ENCODE data around the gene DPP8.

Gene DPP8

GRCh38 chr15:65521350-65521749 lies 3.9 kb upstream of the DPP8 start:
- no peak overlapping the region for H3K27ac ChIP-seq (ENCODE audit: low read depth, low read length)
- no peak overlapping the region for H2BK120ac ChIP-seq (ENCODE audit: low read depth, low read length)
- DNase-seq, result peak; percentile 67
- no peaks in the 10 kb centered on the region for H3K36me3 ChIP-seq (ENCODE audit: control insufficient read depth, insufficient read depth, low read length)
- H3K4ac ChIP-seq (ENCODE audit: low read depth, low read length), result no peak overlapping the region
- no peak overlapping the region for H2BK5ac ChIP-seq (ENCODE audit: low read length)
- no peak overlapping the region for H2AK5ac ChIP-seq (ENCODE audit: low read length)
- WGBS (ENCODE audit: extremely low coverage, insufficient coverage, low lambda C conversion rate), result no CpG with 5 or more reads among the region's 7 CpGs
- no peak overlapping the region for H3K23ac ChIP-seq (ENCODE audit: low read length)
- no peak overlapping the region for H4K8ac ChIP-seq (ENCODE audit: low read depth, low read length)
- H3K4me1 ChIP-seq (ENCODE audit: control insufficient read depth, low read depth, low read length), result peaks cover 1% of the 10 kb centered on the region
- H3K79me1 ChIP-seq (ENCODE audit: low read length), result peaks cover 5% of the 10 kb centered on the region
- no peak overlapping the region for H3K18ac ChIP-seq (ENCODE audit: low read length)
- H3K56ac ChIP-seq (ENCODE audit: low read length), result no peak overlapping the region
- H3K79me2 ChIP-seq (ENCODE audit: control insufficient read depth, insufficient read depth, low read length), result peaks cover 6% of the 10 kb centered on the region
- no peak overlapping the region for H3K9ac ChIP-seq (ENCODE audit: low read length)
- H3K27me3 ChIP-seq (ENCODE audit: insufficient read depth, low read length, poor library complexity), result no peaks in the 10 kb centered on the region
- no peak overlapping the region for H2BK15ac ChIP-seq (replicated peaks; ENCODE audit: low read depth)
- no peak overlapping the region for H3K4me2 ChIP-seq (ENCODE audit: low read length)
- H4K5ac ChIP-seq (ENCODE audit: low read length), result no peak overlapping the region
- no peak overlapping the region for H3K4me3 ChIP-seq (ENCODE audit: low read length)

GRCh38 chr15:65518633-65519285 lies 1.3 kb upstream of the DPP8 start:
- no CpG with 5 or more reads among the region's 4 CpGs for WGBS (ENCODE audit: extremely low coverage, insufficient coverage, low lambda C conversion rate)
- no peaks in the 10 kb centered on the region for H3K27me3 ChIP-seq (ENCODE audit: insufficient read depth, low read length, poor library complexity)
- peaks cover 18% of the 10 kb centered on the region for H3K79me2 ChIP-seq (ENCODE audit: control insufficient read depth, insufficient read depth, low read length)
- H2BK120ac ChIP-seq (ENCODE audit: low read depth, low read length), result no peak overlapping the region
- DNase-seq, result no peak
- H2BK15ac ChIP-seq (replicated peaks; ENCODE audit: low read depth), result no peak overlapping the region
- H2AK5ac ChIP-seq (ENCODE audit: low read length), result no peak overlapping the region
- H2BK5ac ChIP-seq (ENCODE audit: low read length), result no peak overlapping the region
- no peak overlapping the region for H3K4me3 ChIP-seq (ENCODE audit: low read length)
- no peak overlapping the region for H4K5ac ChIP-seq (ENCODE audit: low read length)
- H4K8ac ChIP-seq (ENCODE audit: low read depth, low read length), result no peak overlapping the region
- no peak overlapping the region for H3K9ac ChIP-seq (ENCODE audit: low read length)
- H3K36me3 ChIP-seq (ENCODE audit: control insufficient read depth, insufficient read depth, low read length), result peaks cover 2% of the 10 kb centered on the region
- peaks cover 2% of the 10 kb centered on the region for H3K4me1 ChIP-seq (ENCODE audit: control insufficient read depth, low read depth, low read length)
- H3K4ac ChIP-seq (ENCODE audit: low read depth, low read length), result no peak overlapping the region
- peaks cover 14% of the 10 kb centered on the region for H3K79me1 ChIP-seq (ENCODE audit: low read length)
- no peak overlapping the region for H3K23ac ChIP-seq (ENCODE audit: low read length)
- H3K56ac ChIP-seq (ENCODE audit: low read length), result no peak overlapping the region
- H3K4me2 ChIP-seq (ENCODE audit: low read length), result no peak overlapping the region
- H3K18ac ChIP-seq (ENCODE audit: low read length), result no peak overlapping the region
- no peak overlapping the region for H3K27ac ChIP-seq (ENCODE audit: low read depth, low read length)

GRCh38 chr15:65517866-65518207 lies 348 bp upstream of the DPP8 start:
- H3K9ac ChIP-seq (ENCODE audit: low read length), result no peak overlapping the region
- DNase-seq, result no peak
- no peak overlapping the region for H4K5ac ChIP-seq (ENCODE audit: low read length)
- H3K4me2 ChIP-seq (ENCODE audit: low read length), result no peak overlapping the region
- H2BK15ac ChIP-seq (replicated peaks; ENCODE audit: low read depth), result no peak overlapping the region
- peak overlapping the region; percentile 47 for H3K56ac ChIP-seq (ENCODE audit: low read length)
- peaks cover 2% of the 10 kb centered on the region for H3K36me3 ChIP-seq (ENCODE audit: control insufficient read depth, insufficient read depth, low read length)
- H3K4me1 ChIP-seq (ENCODE audit: control insufficient read depth, low read depth, low read length), result peaks cover 2% of the 10 kb centered on the region
- no peak overlapping the region for H3K18ac ChIP-seq (ENCODE audit: low read length)
- no peak overlapping the region for H2BK120ac ChIP-seq (ENCODE audit: low read depth, low read length)
- H3K27ac ChIP-seq (ENCODE audit: low read depth, low read length), result no peak overlapping the region
- no peak overlapping the region for H2BK5ac ChIP-seq (ENCODE audit: low read length)
- peaks cover 18% of the 10 kb centered on the region for H3K79me2 ChIP-seq (ENCODE audit: control insufficient read depth, insufficient read depth, low read length)
- no CpG with 5 or more reads among the region's 8 CpGs for WGBS (ENCODE audit: extremely low coverage, insufficient coverage, low lambda C conversion rate)
- no peak overlapping the region for H3K4ac ChIP-seq (ENCODE audit: low read depth, low read length)
- H3K27me3 ChIP-seq (ENCODE audit: insufficient read depth, low read length, poor library complexity), result no peaks in the 10 kb centered on the region
- no peak overlapping the region for H2AK5ac ChIP-seq (ENCODE audit: low read length)
- H3K4me3 ChIP-seq (ENCODE audit: low read length), result no peak overlapping the region
- H3K23ac ChIP-seq (ENCODE audit: low read length), result no peak overlapping the region
- H3K79me1 ChIP-seq (ENCODE audit: low read length), result peaks cover 14% of the 10 kb centered on the region
- no peak overlapping the region for H4K8ac ChIP-seq (ENCODE audit: low read depth, low read length)

DNA sequence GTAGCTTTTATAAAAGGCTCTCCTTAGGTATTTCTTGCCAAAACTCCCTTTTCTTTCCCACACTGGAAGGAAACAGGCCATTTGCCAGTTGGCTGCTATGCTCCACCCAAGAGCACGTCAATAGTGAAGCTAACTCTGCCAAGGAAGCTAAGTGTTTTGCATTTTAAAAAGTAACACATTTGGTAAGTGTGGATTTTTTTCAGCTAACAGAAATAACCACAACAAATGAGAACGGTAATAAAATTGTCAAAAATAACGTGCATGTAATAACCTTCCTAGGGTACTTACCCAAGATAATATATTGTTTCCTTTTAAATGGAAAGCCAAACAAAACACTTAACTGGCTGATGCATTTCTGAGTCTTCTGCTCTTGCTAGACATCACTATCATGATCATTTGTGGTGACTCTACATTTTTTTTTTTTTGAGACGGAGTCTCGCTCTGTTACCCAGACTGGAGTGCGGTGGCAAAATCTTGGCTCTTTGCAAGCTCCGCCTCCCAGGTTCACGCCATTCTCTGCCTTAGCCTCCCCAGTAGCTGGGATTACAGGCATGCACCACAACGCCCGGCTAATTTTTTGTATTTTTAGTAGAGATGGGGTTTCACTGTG lies 4.6 kb downstream of the DPP8 start:
- H3K27me3 ChIP-seq (ENCODE audit: insufficient read depth, low read length, poor library complexity), result no peaks in the 10 kb centered on the region
- no peak overlapping the region for H3K4me2 ChIP-seq (ENCODE audit: low read length)
- H2BK15ac ChIP-seq (replicated peaks; ENCODE audit: low read depth), result no peak overlapping the region
- H3K27ac ChIP-seq (ENCODE audit: low read depth, low read length), result no peak overlapping the region
- peaks cover 18% of the 10 kb centered on the region for H3K79me2 ChIP-seq (ENCODE audit: control insufficient read depth, insufficient read depth, low read length)
- no peak overlapping the region for H2BK5ac ChIP-seq (ENCODE audit: low read length)
- no peak overlapping the region for H3K9ac ChIP-seq (ENCODE audit: low read length)
- no peak overlapping the region for H3K4ac ChIP-seq (ENCODE audit: low read depth, low read length)
- no peak for DNase-seq
- no peak overlapping the region for H3K56ac ChIP-seq (ENCODE audit: low read length)
- H3K18ac ChIP-seq (ENCODE audit: low read length), result no peak overlapping the region
- H2BK120ac ChIP-seq (ENCODE audit: low read depth, low read length), result no peak overlapping the region
- H3K4me1 ChIP-seq (ENCODE audit: control insufficient read depth, low read depth, low read length), result peaks cover 2% of the 10 kb centered on the region
- H2AK5ac ChIP-seq (ENCODE audit: low read length), result no peak overlapping the region
- no CpG with 5 or more reads among the region's 10 CpGs for WGBS (ENCODE audit: extremely low coverage, insufficient coverage, low lambda C conversion rate)
- peaks cover 14% of the 10 kb centered on the region for H3K79me1 ChIP-seq (ENCODE audit: low read length)
- H4K8ac ChIP-seq (ENCODE audit: low read depth, low read length), result no peak overlapping the region
- no peak overlapping the region for H3K4me3 ChIP-seq (ENCODE audit: low read length)
- peaks cover 6% of the 10 kb centered on the region for H3K36me3 ChIP-seq (ENCODE audit: control insufficient read depth, insufficient read depth, low read length)
- H3K23ac ChIP-seq (ENCODE audit: low read length), result no peak overlapping the region
- no peak overlapping the region for H4K5ac ChIP-seq (ENCODE audit: low read length)

DNA sequence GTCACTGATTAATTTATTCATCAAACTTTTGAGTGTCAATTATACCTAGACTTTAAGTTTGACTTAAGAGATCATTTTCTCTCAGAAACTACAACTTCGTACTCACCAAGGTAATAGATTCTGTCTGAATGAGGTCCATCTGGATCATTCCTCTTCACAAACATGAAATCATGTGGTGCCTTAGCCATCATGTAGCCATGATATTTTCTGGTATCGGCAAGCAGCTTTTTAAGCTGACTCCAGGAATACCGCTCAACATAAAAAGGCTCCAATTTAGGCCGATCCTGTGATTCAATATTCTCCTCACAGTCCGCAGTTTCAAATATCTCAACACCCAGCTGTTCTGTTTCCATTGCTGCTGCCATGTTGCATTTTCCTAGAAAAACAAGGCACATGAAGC lies 5.3 kb downstream of the DPP8 start:
- Histone ChIP-seq H3K27me3 (ENCODE audit: insufficient read depth, low read length, poor library complexity) (no peaks in the 10 kb centered on the region), H3K27ac (ENCODE audit: low read depth, low read length) (no peak overlapping the region), H2BK120ac (ENCODE audit: low read depth, low read length) (no peak overlapping the region), H2BK5ac (ENCODE audit: low read length) (no peak overlapping the region), H3K4ac (ENCODE audit: low read depth, low read length) (no peak overlapping the region), H3K79me1 (ENCODE audit: low read length) (peaks cover 14% of the 10 kb centered on the region), H3K56ac (ENCODE audit: low read length) (no peak overlapping the region), H2AK5ac (ENCODE audit: low read length) (no peak overlapping the region), H3K23ac (ENCODE audit: low read length) (no peak overlapping the region), H3K18ac (ENCODE audit: low read length) (no peak overlapping the region), H4K5ac (ENCODE audit: low read length) (no peak overlapping the region), H4K8ac (ENCODE audit: low read depth, low read length) (no peak overlapping the region), H3K4me2 (ENCODE audit: low read length) (no peak overlapping the region), H3K4me3 (ENCODE audit: low read length) (no peak overlapping the region), H3K36me3 (ENCODE audit: control insufficient read depth, insufficient read depth, low read length) (peaks cover 6% of the 10 kb centered on the region), H3K79me2 (ENCODE audit: control insufficient read depth, insufficient read depth, low read length) (peaks cover 18% of the 10 kb centered on the region), H2BK15ac (replicated peaks; ENCODE audit: low read depth) (no peak overlapping the region), H3K9ac (ENCODE audit: low read length) (no peak overlapping the region), H3K4me1 (ENCODE audit: control insufficient read depth, low read depth, low read length) (peaks cover 2% of the 10 kb centered on the region)
- WGBS (ENCODE audit: extremely low coverage, insufficient coverage, low lambda C conversion rate), result no CpG with 5 or more reads among the region's 5 CpGs
- DNase-seq, result no peak

GRCh38 chr15:65509321-65509720 lies 8.2 kb downstream of the DPP8 start:
- Histone ChIP-seq H2BK15ac (replicated peaks; ENCODE audit: low read depth) (no peak overlapping the region), H3K23ac (ENCODE audit: low read length) (no peak overlapping the region), H3K9ac (ENCODE audit: low read length) (no peak overlapping the region), H2BK120ac (ENCODE audit: low read depth, low read length) (no peak overlapping the region), H3K4ac (ENCODE audit: low read depth, low read length) (no peak overlapping the region), H3K18ac (ENCODE audit: low read length) (no peak overlapping the region), H3K27me3 (ENCODE audit: insufficient read depth, low read length, poor library complexity) (no peaks in the 10 kb centered on the region), H2AK5ac (ENCODE audit: low read length) (no peak overlapping the region), H3K27ac (ENCODE audit: low read depth, low read length) (no peak overlapping the region), H3K4me2 (ENCODE audit: low read length) (no peak overlapping the region), H3K36me3 (ENCODE audit: control insufficient read depth, insufficient read depth, low read length) (peaks cover 4% of the 10 kb centered on the region), H4K5ac (ENCODE audit: low read length) (no peak overlapping the region), H3K4me3 (ENCODE audit: low read length) (no peak overlapping the region), H2BK5ac (ENCODE audit: low read length) (no peak overlapping the region), H4K8ac (ENCODE audit: low read depth, low read length) (no peak overlapping the region), H3K79me1 (ENCODE audit: low read length) (no peaks in the 10 kb centered on the region), H3K4me1 (ENCODE audit: control insufficient read depth, low read depth, low read length) (no peaks in the 10 kb centered on the region), H3K56ac (ENCODE audit: low read length) (no peak overlapping the region), H3K79me2 (ENCODE audit: control insufficient read depth, insufficient read depth, low read length) (no peaks in the 10 kb centered on the region)
- no CpG with 5 or more reads among the region's 2 CpGs for WGBS (ENCODE audit: extremely low coverage, insufficient coverage, low lambda C conversion rate)
- no peak for DNase-seq
